Activated CD4-positive, alpha-beta T cell treated with anti-CD3 and anti-CD28 coated beads for 36 hours (primary cell): ENCODE results near the gene NXNL1. TPM values are rescaled to one million over a fixed set of nuclear protein-coding genes. Genes with fewer than 3 reads are reported as not detected.
"Not testable (repeated sequence)": the region's sequence is repeated elsewhere in the genome, so short reads cannot be mapped to it uniquely, and the experiment has no call there.

Experiments used
- ATAC-seq: fragments of 200-7000 bp; cut with Tn5 transposase; one replicate; pipeline ENCODE4 v1.10.0; 2021; ENCODE audit warnings: mild to moderate bottlenecking, moderate library complexity
- CTCF ChIA-PET: fragments of 350-600 bp; sonication (Branson Sonifier 250); formaldehyde crosslinking; loops from one replicate; lab custom pipeline; 2021; ENCODE audit warnings: antibody characterized with exemption; lab: Charles Lee
- POLR2A ChIA-PET: fragments of 350-600 bp; sonication (Branson Sonifier 250); formaldehyde crosslinking; loops from one replicate; lab custom pipeline; 2021; ENCODE audit warnings: antibody characterized with exemption, inconsistent platforms; lab: Charles Lee
- DNase-seq: peaks from one replicate; pipeline ENCODE4 v3.0.0-alpha.2; 2020
- H3K27ac Mint-ChIP-seq: one replicate; pipeline ENCODE4 v1.8.0; 2021; ENCODE audit warnings: mixed read lengths
- H3K27me3 Mint-ChIP-seq: one replicate; pipeline ENCODE4 v1.8.0; 2021; ENCODE audit warnings: mixed read lengths
- H3K36me3 Mint-ChIP-seq: one replicate; pipeline ENCODE4 v1.8.0; 2021; ENCODE audit warnings: low read depth, mixed read lengths
- H3K4me1 Mint-ChIP-seq: one replicate; pipeline ENCODE4 v1.8.0; 2021; ENCODE audit warnings: mixed read lengths
- H3K4me3 Mint-ChIP-seq: one replicate; pipeline ENCODE4 v1.8.0; 2021; ENCODE audit warnings: mild to moderate bottlenecking, moderate library complexity, mixed read lengths
- H3K9me3 Mint-ChIP-seq: one replicate; pipeline ENCODE4 v1.8.0; 2021; ENCODE audit warnings: low read depth, mixed read lengths
- intact Hi-C, 2 experiments: fragments of 100-400 bp; cut with DNase I in 1 of 2; cut with micrococcal nuclease in 1 of 2; formaldehyde crosslinking; loops; one replicate each; pipeline versions ENCODE4 v1.14.2 to v1.15.1; 2022 to 2024; cut with DNase I, micrococcal nuclease
- total RNA-seq, 2 experiments: library from RNA; stranded (reverse); gene quantifications; one replicate each; pipeline ENCODE4 v1.2.3, GENCODE V29; 2021

NXNL1 gene
- total RNA-seq: not detected

- no peaks in the 10 kb centered on the region for H3K4me1 Mint-ChIP-seq
- H3K27ac Mint-ChIP-seq: no peak within 1 kb of the TSS
- no peaks in the 10 kb centered on the region for H3K9me3 Mint-ChIP-seq
- POLR2A ChIA-PET: no interaction called here
- no peak within 1 kb of the TSS for H3K4me3 Mint-ChIP-seq
- H3K27me3 Mint-ChIP-seq: peaks cover 17% of the 10 kb centered on the region
- DNase-seq: no peak
- ATAC-seq: no peak
- H3K36me3 Mint-ChIP-seq: no peaks in the 10 kb centered on the region
- CTCF ChIA-PET: interaction anchor here (1.1 to 1.4 kb wide), 2 partner anchors 10 to 26 kb away, joined by 3 to 6 read pairs; no protein-coding TSS in a partner anchor
- intact Hi-C loops: no loop called here
These were observed at the start of gene NXNL1 for GRCh38 chr19:17460372-17461230. NXNL1 (minus strand) TSS chr19:17460926; CDS start chr19:17460869, 57 bp downstream.

GRCh38 chr19:17508558-17508933 lies 47.8 kb upstream of the NXNL1 start:
- ATAC-seq, POLR2A ChIA-PET, DNase-seq, H3K27me3 Mint-ChIP-seq, intact Hi-C loops, H3K9me3 Mint-ChIP-seq: not testable (repeated sequence)
- Mint-ChIP-seq H3K27ac (peak overlapping the region; percentile 83), H3K4me1 (peaks cover 34% of the 10 kb centered on the region), H3K4me3 (peak overlapping the region; percentile 30), H3K36me3 (peaks cover 20% of the 10 kb centered on the region)
- CTCF ChIA-PET: interaction anchor here (0.6 to 1.6 kb wide), 2 partner anchors 12 to 42 kb away, joined by 3 to 5 read pairs; no protein-coding TSS in a partner anchor

- no peaks in the 10 kb centered on the region for H3K9me3 Mint-ChIP-seq
- ATAC-seq: no peak
- peaks cover 25% of the 10 kb centered on the region for H3K4me1 Mint-ChIP-seq
- intact Hi-C loops: no loop called here
- ChIA-PET POLR2A (no interaction called here), CTCF (interaction anchor here (0.6 kb wide), 1 partner anchor 65 kb away, joined by 3 read pairs; no protein-coding TSS in a partner anchor)
- H3K4me3 Mint-ChIP-seq: no peak overlapping the region
- H3K27me3 Mint-ChIP-seq: no peaks in the 10 kb centered on the region
- peaks cover 21% of the 10 kb centered on the region for H3K36me3 Mint-ChIP-seq
- no peak overlapping the region for H3K27ac Mint-ChIP-seq
- DNase-seq: no peak
These were observed 46.0 kb upstream of the NXNL1 start for GRCh38 chr19:17506745-17507144.

DNA sequence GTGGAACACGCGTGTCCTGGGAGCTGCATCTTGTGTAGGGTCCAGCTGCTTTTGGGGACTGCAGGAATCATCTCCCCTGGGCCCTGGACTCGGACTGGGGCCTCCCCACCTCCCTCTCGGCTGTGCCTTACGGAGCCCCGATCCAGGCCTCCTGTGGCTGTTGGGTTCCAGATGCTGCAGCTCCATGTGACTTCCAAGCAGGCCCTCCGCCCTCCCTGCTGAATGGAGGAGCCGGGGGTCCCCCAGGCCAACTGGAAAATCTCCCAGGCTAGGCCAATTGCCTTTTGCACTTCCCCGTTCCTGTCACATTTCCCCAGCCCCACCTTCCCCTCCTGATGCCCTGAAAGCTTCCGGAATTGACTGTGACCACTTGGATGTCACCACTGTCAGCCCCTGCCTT lies 44.5 kb upstream of the NXNL1 start:
- ATAC-seq (no peak), DNase-seq (no peak)
- POLR2A ChIA-PET: no interaction called here
- Mint-ChIP-seq H3K36me3 (peaks cover 18% of the 10 kb centered on the region), H3K27me3 (no peaks in the 10 kb centered on the region), H3K27ac (peak overlapping the region; percentile 21), H3K4me3 (no peak overlapping the region), H3K9me3 (no peaks in the 10 kb centered on the region), H3K4me1 (peaks cover 20% of the 10 kb centered on the region)
- intact Hi-C loops: no loop called here
- CTCF ChIA-PET: interaction anchor here (1.6 kb wide), 1 partner anchor 9 kb away, joined by 8 read pairs; no protein-coding TSS in a partner anchor

- intact Hi-C loops: no loop called here
- Mint-ChIP-seq H3K36me3 (peaks cover 12% of the 10 kb centered on the region), H3K4me3 (no peak overlapping the region), H3K9me3 (no peaks in the 10 kb centered on the region), H3K27me3 (no peaks in the 10 kb centered on the region), H3K4me1 (peaks cover 18% of the 10 kb centered on the region), H3K27ac (no peak overlapping the region)
- DNase-seq (no peak), ATAC-seq (no peak)
- ChIA-PET POLR2A (no interaction called here), CTCF (interaction anchor here (0.6 to 1.6 kb wide), 2 partner anchors 8 to 194 kb away, joined by 3 to 8 read pairs; no protein-coding TSS in a partner anchor)
These were observed 43.7 kb upstream of the NXNL1 start for GRCh38 chr19:17504456-17504855.

GRCh38 chr19:17504030-17504429 lies 43.3 kb upstream of the NXNL1 start:
- ATAC-seq: no peak
- CTCF ChIA-PET: interaction anchor here (1.6 kb wide), 1 partner anchor 8 kb away, joined by 8 read pairs; no protein-coding TSS in a partner anchor
- intact Hi-C loops: no loop called here

GRCh38 chr19:17503240-17503639 lies 42.5 kb upstream of the NXNL1 start:
- CTCF ChIA-PET: no interaction called here
- POLR2A ChIA-PET: no interaction called here
- H3K36me3 Mint-ChIP-seq: peaks cover 12% of the 10 kb centered on the region
- ATAC-seq (no peak), DNase-seq (no peak)
- H3K4me3 Mint-ChIP-seq: no peak overlapping the region
- intact Hi-C loops: no loop called here
- H3K9me3 Mint-ChIP-seq: no peaks in the 10 kb centered on the region
- H3K27me3 Mint-ChIP-seq: no peaks in the 10 kb centered on the region
- no peak overlapping the region for H3K27ac Mint-ChIP-seq
- H3K4me1 Mint-ChIP-seq: peaks cover 13% of the 10 kb centered on the region

More at GRCh38 chr19:17504030-17504429, 43.3 kb upstream of the NXNL1 start:
- Mint-ChIP-seq H3K4me1 (peaks cover 18% of the 10 kb centered on the region), H3K36me3 (peaks cover 12% of the 10 kb centered on the region), H3K27me3 (no peaks in the 10 kb centered on the region), H3K27ac (no peak overlapping the region), H3K9me3 (no peaks in the 10 kb centered on the region), H3K4me3 (no peak overlapping the region)
- no peak for DNase-seq
- POLR2A ChIA-PET: no interaction called here

- H3K4me3 Mint-ChIP-seq: no peak overlapping the region
These were observed 39.9 kb upstream of the NXNL1 start for GRCh38 chr19:17500447-17501198.

DNA sequence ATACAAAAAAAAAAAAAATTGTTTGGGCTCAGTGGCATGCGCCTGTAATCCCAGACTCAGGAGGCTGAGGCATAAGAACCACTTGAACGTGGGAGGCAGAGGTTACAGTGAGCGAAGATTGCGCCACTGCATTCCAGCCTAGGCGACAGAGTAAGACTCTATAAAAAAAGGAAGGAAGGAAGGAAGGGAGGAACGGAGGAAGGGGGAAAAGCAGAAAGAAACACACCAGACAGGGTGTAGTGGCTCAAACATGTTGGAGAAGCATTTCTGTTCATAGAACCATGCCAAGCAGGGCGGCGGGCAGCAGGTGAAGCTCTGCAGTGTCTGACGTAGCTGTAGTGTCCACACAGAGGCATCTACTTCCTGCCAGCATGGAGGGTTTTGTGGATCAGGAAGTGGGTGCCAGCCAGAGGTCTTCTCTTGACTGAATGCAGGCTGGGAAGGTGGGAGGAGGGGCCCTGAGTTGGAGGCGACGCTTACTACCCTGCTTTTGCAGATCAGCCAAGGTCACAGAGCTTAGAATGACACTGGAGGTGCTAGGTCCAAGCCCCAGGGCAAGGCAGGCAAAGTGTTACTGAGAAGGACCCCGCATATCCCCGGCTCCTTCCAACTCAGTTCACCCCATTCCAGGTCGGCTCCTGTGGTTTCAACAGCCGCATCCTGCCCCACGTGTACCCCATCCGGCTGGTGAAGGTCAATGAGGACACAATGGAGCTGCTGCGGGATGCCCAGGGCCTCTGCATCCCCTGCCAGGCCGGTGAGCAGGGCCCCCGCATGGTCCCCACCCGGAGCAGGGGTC lies 39.1 kb upstream of the NXNL1 start:
- CTCF ChIA-PET: no interaction called here
- Mint-ChIP-seq H3K36me3 (peaks cover 4% of the 10 kb centered on the region), H3K27ac (no peak overlapping the region), H3K9me3 (no peaks in the 10 kb centered on the region), H3K4me1 (peaks cover 14% of the 10 kb centered on the region), H3K4me3 (no peak overlapping the region), H3K27me3 (no peaks in the 10 kb centered on the region)
- intact Hi-C loops: no loop called here
- POLR2A ChIA-PET: no interaction called here
- DNase-seq (no peak), ATAC-seq (no peak)

More at GRCh38 chr19:17500447-17501198, 39.9 kb upstream of the NXNL1 start:
- DNase-seq (no peak), ATAC-seq (no peak)
- Mint-ChIP-seq H3K27ac (no peak overlapping the region), H3K36me3 (peaks cover 4% of the 10 kb centered on the region), H3K9me3 (no peaks in the 10 kb centered on the region), H3K27me3 (no peaks in the 10 kb centered on the region), H3K4me1 (peaks cover 14% of the 10 kb centered on the region)
- ChIA-PET POLR2A (no interaction called here), CTCF (no interaction called here)
- intact Hi-C loops: no loop called here

GRCh38 chr19:17499025-17499424 lies 38.3 kb upstream of the NXNL1 start:
- H3K27ac Mint-ChIP-seq, ATAC-seq, intact Hi-C loops, H3K9me3 Mint-ChIP-seq, CTCF ChIA-PET, POLR2A ChIA-PET, H3K4me3 Mint-ChIP-seq, H3K27me3 Mint-ChIP-seq, DNase-seq, H3K36me3 Mint-ChIP-seq: not testable (repeated sequence)
- H3K4me1 Mint-ChIP-seq: peaks cover 14% of the 10 kb centered on the region
